GM19193 (cell line): ENCODE measurements around the gene MAP4K1.

Experiments
- POLR2A ChIP-seq: IDR thresholded peaks from 4 replicates; pipeline ENCODE4 v1.6.1; 2011; ENCODE audit not compliant: insufficient read depth, insufficient read length; ENCODE audit errors: extremely low read depth

The MAP4K1 gene

DNA sequence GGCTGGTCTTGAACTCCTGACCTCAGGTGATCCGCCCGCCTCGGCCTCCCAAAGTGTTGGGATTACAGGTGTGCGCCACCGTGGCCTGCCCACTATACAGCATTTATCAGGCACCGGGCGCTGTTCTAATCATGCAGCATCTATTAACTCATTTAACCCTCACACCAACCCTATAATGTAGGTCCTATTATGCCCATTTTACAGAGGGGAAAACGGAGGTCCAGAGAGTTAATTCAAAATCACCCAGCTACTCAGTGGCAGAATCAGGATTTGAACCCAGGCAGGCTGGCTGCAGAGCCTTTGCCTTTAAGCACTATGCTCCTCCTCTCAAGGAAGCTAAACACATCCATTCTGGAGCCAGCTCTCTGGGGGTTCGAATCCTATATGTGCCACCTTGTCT is 54.3 kb downstream of the MAP4K1 start:
- no peak for TF ChIP-seq POLR2A

DNA sequence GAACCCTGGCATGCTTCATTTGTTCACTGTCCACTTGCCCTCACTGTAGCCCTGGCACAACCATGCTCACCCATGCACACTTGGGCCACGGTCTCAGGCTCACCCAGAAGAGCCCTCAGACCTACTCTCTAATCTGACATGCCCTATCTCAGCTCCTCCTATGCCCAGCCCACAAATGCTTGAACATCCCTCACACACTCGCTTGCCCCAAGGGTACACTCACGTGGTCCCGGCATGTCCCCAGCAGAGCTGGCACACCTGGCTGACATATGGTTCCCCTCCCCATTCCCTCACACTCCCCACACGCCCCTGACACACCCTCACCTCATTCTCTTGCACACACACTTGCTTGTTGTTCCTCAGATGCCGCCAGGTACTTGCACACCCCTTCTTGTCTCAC is 55.7 kb downstream of the MAP4K1 start:
- TF ChIP-seq POLR2A, result no peak

DNA sequence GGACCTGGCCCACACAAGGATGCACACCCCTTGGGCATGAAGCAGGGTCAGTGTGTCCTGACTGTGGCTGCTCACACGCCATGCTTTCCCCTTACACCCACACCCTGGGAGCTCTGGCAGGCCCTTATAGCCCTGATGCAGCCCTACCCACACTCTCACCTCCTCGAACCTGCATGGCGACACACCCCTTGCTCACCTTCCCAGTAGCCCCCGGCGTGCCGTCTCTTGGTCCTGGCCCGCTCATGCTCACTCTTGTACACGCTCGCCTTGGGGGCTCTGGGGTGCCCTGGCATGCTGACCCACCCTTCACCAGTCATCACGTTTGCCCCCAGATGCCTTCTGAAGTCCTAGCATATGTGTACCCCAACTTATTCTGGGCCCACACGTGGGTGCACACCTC is 56.1 kb downstream of the MAP4K1 start:
- no peak for TF ChIP-seq POLR2A

DNA sequence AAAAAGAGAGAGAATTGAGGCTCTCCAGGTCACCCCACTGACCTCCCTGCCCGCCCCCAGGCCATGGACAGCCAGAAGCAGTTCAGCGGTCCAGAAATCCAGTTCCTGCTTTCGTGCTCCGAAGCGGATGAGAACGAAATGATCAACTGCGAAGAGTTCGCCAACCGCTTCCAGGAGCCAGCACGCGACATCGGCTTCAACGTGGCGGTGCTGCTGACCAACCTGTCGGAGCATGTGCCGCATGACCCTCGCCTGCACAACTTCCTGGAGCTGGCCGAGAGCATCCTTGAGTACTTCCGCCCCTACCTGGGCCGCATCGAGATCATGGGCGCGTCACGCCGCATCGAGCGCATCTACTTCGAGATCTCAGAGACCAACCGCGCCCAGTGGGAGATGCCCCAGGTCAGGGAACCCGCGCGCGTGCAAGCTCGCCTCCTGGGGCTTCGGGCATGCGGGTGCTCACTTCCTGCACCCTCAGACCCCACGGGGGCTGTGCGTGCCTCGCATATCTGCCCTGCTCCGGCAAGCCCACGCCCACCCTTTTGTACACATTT is 56.6 kb downstream of the MAP4K1 start:
- TF ChIP-seq POLR2A, result no peak

DNA sequence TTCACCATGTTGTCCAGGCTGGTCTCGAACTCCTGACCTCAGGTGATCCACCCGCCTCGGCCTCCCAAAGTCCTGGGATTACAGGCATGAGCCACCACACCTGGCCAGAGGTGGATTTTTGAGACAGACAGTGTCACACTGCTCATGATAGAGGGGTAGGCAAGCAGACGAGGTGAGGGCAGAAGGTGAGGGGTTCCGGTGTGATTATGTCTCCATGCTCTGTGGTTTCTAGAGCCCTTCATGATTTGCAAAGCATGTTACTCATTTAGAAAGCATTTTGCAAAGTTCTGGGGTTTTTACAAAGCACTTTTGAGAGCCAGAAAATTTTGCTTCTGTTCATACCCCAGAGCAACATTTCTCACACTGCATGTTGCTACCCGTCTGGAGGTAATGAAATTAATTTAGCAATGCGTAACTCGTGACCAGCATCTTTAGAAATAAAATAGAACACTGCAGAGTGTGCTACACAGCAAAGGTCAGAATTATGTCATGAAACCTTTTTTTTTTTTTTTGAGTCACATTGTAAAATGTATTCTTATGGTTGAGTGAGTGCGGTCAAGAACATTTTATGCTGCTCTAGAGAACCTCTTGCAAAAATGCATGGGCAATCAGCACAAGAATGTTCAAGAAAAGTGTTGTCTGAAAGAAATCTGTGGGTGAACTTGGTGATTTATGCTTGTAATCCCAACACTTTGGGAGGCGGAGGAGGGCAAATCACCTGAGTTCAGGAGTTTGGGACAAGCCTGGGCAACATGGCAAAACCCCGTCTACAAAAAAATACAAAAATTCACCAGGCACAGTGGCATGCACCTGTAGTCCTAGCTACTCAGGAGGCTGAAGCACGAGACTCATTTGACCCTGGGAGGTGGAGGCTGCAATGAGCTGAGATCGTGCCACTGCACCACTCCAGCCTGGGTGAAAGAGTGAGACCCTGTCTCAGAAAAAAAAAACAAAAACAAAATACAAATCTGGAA is 58.0 kb downstream of the MAP4K1 start:
- TF ChIP-seq POLR2A, result no peak

DNA sequence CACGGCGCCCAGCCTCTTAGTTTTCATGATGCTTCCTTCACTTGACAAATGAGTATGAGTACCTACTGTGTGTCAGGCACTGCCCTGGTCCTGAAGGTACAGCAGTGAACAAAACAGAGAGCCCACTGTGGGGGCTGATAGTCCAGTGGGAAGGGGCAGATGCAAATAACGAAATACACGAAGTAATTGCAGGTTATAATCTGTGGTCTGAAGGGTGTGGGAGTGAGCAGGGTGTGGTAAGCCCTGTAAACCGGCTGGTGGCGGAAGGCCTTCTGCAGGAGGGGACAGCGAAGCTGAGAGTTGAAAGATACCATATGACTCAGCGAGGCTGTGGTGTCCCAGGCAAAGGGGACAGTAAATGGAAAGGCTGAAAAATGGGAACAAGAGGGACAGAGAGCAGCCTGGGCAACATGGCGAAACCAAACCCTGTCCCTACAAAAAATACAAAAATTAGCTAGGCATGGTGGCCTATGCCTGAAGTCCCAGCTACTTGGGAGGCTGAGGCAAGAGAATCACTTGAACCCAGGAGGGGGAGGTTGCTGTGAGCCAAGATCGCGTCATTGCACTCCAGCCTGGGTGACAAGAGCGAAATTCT is 60.5 kb downstream of the MAP4K1 start:
- TF ChIP-seq POLR2A, result no peak

DNA sequence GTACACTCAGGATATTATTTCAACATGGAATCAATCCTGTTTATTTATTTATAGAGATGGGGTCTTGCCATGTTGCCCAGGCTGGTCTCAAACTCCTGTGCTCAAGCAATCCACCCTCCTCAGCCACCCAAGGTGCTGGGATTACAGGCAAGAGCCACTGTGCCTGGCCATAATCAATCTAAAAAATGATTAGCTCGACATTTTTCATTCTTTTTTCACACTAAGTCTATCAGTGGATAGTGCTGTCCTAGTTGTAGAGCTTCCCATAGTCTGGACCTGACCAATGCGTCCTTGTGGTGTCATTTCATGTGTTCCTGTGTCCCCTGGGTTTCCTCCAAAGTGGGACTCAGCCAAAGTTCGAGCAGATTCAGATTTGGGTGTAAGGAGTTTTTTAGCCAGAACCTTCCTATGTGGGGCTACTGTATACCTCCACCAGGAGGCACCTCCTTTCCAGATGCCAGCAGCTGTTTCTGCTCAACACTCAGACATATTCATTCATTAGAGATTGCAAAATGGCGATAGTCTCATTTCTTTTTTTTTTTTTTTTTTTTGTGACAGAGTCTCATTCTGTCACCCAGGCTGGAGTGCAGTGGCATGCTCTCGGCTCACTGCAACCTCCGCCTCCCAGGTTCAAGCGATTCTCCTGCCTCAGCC is 61.1 kb downstream of the MAP4K1 start:
- no peak for TF ChIP-seq POLR2A

DNA sequence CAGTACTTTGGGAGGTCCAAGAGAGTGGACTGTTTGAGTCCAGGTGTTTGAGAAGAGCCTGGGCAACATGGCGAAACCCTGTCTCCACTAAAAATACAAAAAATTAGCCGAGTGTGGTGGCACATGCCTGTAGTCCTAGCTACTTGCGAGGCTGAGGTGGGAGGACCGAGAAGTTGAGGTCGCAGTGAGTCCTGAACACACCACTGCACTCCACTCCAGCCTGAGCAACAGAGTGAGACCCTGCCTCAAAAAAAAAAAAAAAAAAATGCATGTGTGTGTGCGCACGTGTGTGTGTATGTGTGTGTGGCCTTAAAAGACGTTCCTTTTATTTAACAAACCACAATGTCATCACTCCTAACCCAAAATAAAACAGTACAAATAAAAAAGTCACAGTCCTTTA is 62.6 kb downstream of the MAP4K1 start:
- TF ChIP-seq POLR2A, result no peak

DNA sequence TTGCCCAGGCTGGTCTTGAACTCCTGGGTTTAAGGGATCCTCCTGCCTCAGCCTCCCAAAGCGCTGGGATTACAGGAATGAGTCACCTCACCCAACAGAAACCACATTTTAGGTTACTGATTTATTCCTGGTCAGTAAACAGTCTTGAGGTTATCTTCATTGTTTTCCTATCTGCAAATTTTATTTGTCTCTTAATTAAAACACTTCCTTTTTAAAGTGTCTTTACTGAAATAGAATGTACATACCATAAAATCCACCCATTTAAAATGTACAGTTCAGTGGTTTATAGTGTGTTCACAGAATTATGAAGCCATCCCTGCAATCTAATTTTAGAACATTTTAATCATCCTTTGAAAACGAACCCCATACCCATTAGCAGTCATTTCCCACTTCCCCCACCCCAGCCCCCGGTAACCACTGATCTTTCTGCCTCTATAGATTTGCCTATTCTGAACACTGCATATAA is 63.0 kb downstream of the MAP4K1 start:
- no peak for TF ChIP-seq POLR2A

DNA sequence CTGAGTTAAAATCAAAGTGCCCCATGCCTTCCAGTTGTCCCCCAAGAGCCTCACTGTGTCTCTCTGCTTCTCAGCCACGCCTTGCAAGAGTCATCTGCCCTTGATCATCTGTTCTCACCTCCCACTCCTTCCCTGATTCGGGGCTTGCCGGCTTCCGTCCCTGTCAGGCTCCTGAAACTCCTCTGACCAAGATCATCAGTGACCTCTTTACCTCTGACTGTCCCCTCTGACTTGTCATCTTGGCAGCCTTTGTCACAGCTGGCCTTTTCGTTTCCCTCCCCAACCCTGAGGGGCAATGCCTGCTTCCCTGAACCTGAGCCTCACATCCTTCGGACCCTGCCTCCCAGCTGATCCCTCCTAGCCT is 66.3 kb downstream of the MAP4K1 start:
- no peak for TF ChIP-seq POLR2A

DNA sequence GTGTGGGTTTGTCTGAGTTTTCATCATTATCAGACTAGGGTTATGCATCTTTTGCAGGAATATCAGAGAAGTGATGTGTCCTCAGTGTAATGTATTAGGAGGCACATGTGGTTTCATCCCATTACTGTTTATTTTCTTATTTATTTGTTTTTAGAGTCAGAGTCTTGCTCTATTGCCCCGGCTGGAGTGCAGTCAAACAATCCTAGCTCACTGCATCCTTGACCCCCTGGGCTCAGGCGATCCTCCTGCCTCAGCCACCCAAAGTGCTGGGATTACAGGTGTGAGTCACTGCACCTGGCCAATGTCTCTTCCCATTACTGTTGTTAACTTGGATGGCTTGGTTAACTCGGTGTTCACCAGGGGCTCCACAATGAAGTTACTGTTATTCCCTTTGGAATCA is 67.4 kb downstream of the MAP4K1 start:
- no peak for TF ChIP-seq POLR2A

DNA sequence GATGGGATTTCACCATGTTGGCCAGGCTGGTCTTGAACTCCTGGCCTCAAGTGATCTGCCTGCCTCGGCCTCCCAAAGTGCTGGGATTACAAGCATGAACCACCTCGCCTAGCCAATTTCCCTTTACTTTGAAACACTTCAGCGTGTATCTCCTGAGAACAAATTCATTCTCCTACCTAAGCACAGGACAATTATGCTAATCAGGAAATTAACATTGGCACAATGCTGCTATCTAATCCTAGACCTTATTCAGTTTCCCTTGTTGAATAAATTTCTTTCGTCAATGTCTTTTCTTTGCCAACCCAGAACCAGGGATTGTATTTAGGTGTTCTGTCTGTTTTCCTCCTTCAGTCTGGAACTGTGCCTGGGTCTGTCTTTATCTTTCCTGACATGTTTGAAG is 67.8 kb downstream of the MAP4K1 start:
- TF ChIP-seq POLR2A, result no peak

DNA sequence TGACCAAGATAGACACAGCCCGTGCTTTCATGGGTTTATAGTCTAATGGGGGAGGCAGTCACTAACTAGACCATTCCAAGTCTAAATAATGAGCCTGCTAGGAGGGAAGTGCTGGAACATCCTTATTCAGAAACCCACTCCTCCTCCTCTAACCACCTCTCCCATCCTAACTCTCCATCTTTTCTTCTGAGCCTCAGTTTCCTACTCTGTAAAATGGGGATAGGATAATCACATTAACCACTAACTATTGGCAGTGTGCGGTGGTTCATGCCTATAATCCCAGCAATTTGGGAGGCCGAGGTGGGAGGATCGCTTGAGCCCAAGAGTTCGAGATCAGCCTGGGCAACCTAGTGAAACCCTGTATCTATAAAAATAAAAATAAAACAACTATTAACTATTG is 68.7 kb downstream of the MAP4K1 start:
- no peak for TF ChIP-seq POLR2A

DNA sequence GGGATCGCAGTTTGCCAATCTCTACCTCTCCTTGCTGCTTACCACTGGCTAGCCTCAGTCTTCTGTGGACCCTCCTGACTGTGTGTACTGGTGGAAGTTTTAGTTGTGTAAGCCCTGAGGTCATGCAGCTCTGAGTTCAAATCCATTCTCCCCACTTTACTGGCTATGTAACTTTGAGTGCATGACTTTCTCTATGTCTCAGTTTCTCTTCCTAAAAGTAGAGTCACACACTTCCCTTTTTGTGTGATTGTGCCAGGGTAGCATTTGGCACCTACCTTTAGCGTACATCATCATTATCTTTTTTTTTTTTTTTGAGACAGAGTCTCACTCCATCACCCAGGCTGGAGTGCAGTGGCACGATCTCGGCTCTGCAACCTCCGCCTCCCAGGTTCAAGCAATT is 70.3 kb downstream of the MAP4K1 start:
- TF ChIP-seq POLR2A, result no peak

DNA sequence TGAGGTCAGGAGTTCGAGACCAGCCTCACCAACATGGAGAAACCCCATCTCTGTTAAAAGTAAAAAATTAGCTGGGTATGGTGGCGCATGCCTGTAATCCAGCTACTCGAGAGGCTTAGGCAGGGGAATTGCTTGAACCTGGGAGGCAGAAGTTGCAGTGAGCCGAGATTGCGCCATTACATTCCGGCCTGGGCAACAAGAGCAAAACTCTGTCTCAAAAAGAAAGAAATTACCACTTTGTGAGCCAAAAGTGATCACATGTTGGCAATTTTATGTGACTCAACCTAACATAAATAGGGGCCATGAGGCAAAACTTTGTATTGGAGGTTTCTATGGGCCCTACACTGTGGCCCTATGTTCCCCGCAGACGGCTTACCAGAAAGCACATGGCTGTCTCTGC is 72.2 kb downstream of the MAP4K1 start:
- no peak for TF ChIP-seq POLR2A

DNA sequence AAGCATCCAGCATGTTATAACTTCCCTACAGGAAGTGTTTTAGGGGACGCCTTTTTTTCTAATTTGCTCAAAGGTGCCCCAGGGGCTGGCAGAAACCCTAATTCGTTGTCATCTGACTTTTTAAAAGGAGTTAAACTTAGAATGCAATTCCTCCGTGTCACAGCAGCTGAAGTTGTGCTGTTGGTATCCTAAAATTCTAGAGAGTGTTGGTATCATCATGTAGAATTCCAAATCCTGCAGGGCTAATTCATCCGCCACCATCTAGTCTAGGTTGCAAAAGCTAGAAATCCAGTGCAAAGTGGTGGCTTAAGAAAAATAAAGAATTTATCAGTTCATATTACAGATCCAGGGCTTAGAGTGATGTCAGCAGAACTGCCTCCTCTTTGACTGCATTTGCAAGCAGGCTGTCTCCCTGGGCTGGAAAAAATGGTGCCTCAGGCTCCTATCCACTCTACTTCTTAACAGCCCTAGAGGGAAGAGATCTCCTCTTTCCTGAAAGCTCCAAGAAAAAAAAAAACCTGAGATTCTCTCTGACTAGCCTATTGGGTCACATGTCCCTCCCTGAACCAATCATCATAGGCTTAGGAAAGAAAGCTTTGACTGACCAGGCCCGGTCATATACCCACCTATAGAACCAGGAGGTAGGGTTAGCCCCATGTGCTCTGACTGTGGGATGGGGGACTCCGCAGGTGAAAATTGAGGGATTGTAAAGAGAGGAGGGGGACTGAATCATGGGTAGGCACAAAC is 73.0 kb downstream of the MAP4K1 start:
- TF ChIP-seq POLR2A, result no peak
